H9 (cell line): ENCODE results near the gene OR2H1. TPM values are rescaled to one million over a fixed set of nuclear protein-coding genes. Genes with fewer than 3 reads are reported as not detected.

Experiments
- DNase-seq: peaks from one replicate; pipeline ENCODE4 v3.0.0-alpha.2; 2017
- H2AFZ ChIP-seq: one replicate; pipeline ENCODE4 v1.6.1; 2013; ENCODE audit warnings: mild to moderate bottlenecking, low read length, control low read depth, moderate library complexity
- H2AK5ac ChIP-seq: 2 replicates; pipeline ENCODE4 v1.6.1; 2013; ENCODE audit warnings: low read length, control low read depth, mixed read lengths; ENCODE audit not compliant: insufficient read length
- H2BK120ac ChIP-seq: one replicate; pipeline ENCODE4 v1.6.1; 2013; ENCODE audit warnings: low read depth, mild to moderate bottlenecking, low read length, control low read depth, inconsistent platforms; ENCODE audit not compliant: poor library complexity, severe bottlenecking
- H2BK12ac ChIP-seq: 2 replicates; pipeline ENCODE4 v1.6.1; 2013; ENCODE audit warnings: low read length, control low read depth, mixed read lengths, low read depth; ENCODE audit not compliant: insufficient read length
- H2BK15ac ChIP-seq: 2 replicates; pipeline ENCODE4 v1.6.1; 2013; ENCODE audit warnings: low read depth, low read length, control low read depth
- H2BK20ac ChIP-seq: one replicate; pipeline ENCODE4 v1.6.1; 2013; ENCODE audit warnings: low read depth, mild to moderate bottlenecking, low read length, control low read depth, inconsistent platforms; ENCODE audit not compliant: poor library complexity, severe bottlenecking
- H2BK5ac ChIP-seq: 2 replicates; pipeline ENCODE4 v1.6.1; 2013; ENCODE audit warnings: low read length, control low read depth, mixed read lengths; ENCODE audit not compliant: insufficient read length
- H3K14ac ChIP-seq: 2 replicates; pipeline ENCODE4 v1.6.1; 2013; ENCODE audit warnings: low read length, control low read depth; ENCODE audit not compliant: insufficient read depth
- H3K18ac ChIP-seq: 2 replicates; pipeline ENCODE4 v1.6.1; 2013; ENCODE audit warnings: low read depth, mild to moderate bottlenecking, mixed read lengths, low read length, control low read depth; ENCODE audit not compliant: insufficient read length
- H3K23ac ChIP-seq: 2 replicates; pipeline ENCODE4 v1.6.1; 2013; ENCODE audit warnings: low read length, control low read depth, mixed read lengths, low read depth; ENCODE audit not compliant: insufficient read length
- H3K23me2 ChIP-seq: 2 replicates; pipeline ENCODE4 v1.6.1; 2013; ENCODE audit warnings: low read depth, mild to moderate bottlenecking, mixed read lengths, low read length, control low read depth; ENCODE audit not compliant: insufficient read length, poor library complexity, severe bottlenecking
- H3K27ac ChIP-seq: 2 replicates; pipeline ENCODE4 v1.5.1; 2013; ENCODE audit warnings: low read length, control low read depth, mixed read lengths, low read depth; ENCODE audit not compliant: insufficient read length
- H3K27me3 ChIP-seq: 2 replicates; pipeline ENCODE4 v1.6.1; 2013; ENCODE audit warnings: low read length, control low read depth, inconsistent platforms; ENCODE audit not compliant: insufficient read depth
- H3K4ac ChIP-seq: 2 replicates; pipeline ENCODE4 v1.6.1; 2013; ENCODE audit warnings: low read depth, mild to moderate bottlenecking, control low read depth, inconsistent platforms, low read length, moderate library complexity
- H3K4me1 ChIP-seq: 2 replicates; pipeline ENCODE4 v1.6.1; 2013; ENCODE audit warnings: low read length, control low read depth, inconsistent platforms; ENCODE audit not compliant: insufficient read depth
- H3K4me2 ChIP-seq: 2 replicates; pipeline ENCODE4 v1.6.1; 2013; ENCODE audit warnings: low read length, control low read depth, mixed read lengths; ENCODE audit not compliant: insufficient read length, insufficient read depth
- H3K56ac ChIP-seq: 2 replicates; pipeline ENCODE4 v1.6.1; 2013; ENCODE audit warnings: low read depth, mild to moderate bottlenecking, mixed read lengths, low read length, control low read depth; ENCODE audit not compliant: insufficient read length
- H3K79me1 ChIP-seq: 2 replicates; pipeline ENCODE4 v1.6.1; 2013; ENCODE audit warnings: low read depth, mild to moderate bottlenecking, moderate library complexity, low read length, control low read depth, inconsistent platforms; ENCODE audit not compliant: insufficient read depth, poor library complexity, severe bottlenecking
- H3K79me2 ChIP-seq: 2 replicates; pipeline ENCODE4 v1.6.1; 2013; ENCODE audit warnings: low read length, control low read depth, inconsistent platforms; ENCODE audit not compliant: insufficient read depth
- H3K9ac ChIP-seq: 2 replicates; pipeline ENCODE4 v1.6.1; 2013; ENCODE audit warnings: low read length, control low read depth, mixed read lengths; ENCODE audit not compliant: insufficient read length; ENCODE audit errors: extremely low read depth
- H3K9me3 ChIP-seq: one replicate; pipeline ENCODE4 v1.6.1; 2013; ENCODE audit warnings: low read depth, low read length, inconsistent platforms; ENCODE audit not compliant: control insufficient read depth
- H3T11ph ChIP-seq: one replicate; pipeline ENCODE4 v1.6.1; 2013; ENCODE audit warnings: mild to moderate bottlenecking, low read length, control low read depth, inconsistent platforms
- H4K20me1 ChIP-seq: one replicate; pipeline ENCODE4 v1.6.1; 2013; ENCODE audit not compliant: control insufficient read depth, insufficient read length, insufficient read depth
- H4K5ac ChIP-seq: 2 replicates; pipeline ENCODE4 v1.6.1; 2013; ENCODE audit warnings: low read depth, mild to moderate bottlenecking, mixed read lengths, low read length, control low read depth; ENCODE audit not compliant: insufficient read length
- H4K8ac ChIP-seq: replicated peaks from 2 replicates; pipeline ENCODE4 v1.6.1; 2013; ENCODE audit warnings: low read length, control low read depth, mixed read lengths, low read depth; ENCODE audit not compliant: insufficient read length
- H4K91ac ChIP-seq: 2 replicates; pipeline ENCODE4 v1.6.1; 2013; ENCODE audit warnings: low read depth, mild to moderate bottlenecking, moderate library complexity, mixed read lengths, low read length, control low read depth; ENCODE audit not compliant: insufficient read length
- H3K27ac Mint-ChIP-seq, 3 experiments: 2 replicates in 2 of 3; 3 replicates in 1 of 3; pipeline ENCODE4 v1.8.0; 2020 to 2021; ENCODE audit warnings: mixed read lengths in 3 of 3, mild to moderate bottlenecking in 1 of 3, moderate library complexity in 1 of 3
- H3K27me3 Mint-ChIP-seq: 2 replicates; pipeline ENCODE4 v1.8.0; 2021; ENCODE audit warnings: low read depth, mild to moderate bottlenecking, moderate library complexity, mixed read lengths
- H3K36me3 Mint-ChIP-seq, 3 experiments: 2 replicates in 2 of 3; 3 replicates in 1 of 3; pipeline ENCODE4 v1.8.0; 2020 to 2021; ENCODE audit warnings: low read depth in 3 of 3, mixed read lengths in 3 of 3; ENCODE audit not compliant: insufficient read depth in 1 of 3
- H3K4me1 Mint-ChIP-seq, 2 experiments: 2 replicates each; pipeline ENCODE4 v1.8.0; 2020; ENCODE audit warnings: mixed read lengths in 2 of 2
- H3K4me3 Mint-ChIP-seq, 2 experiments: 2 replicates in 1 of 2; 3 replicates in 1 of 2; pipeline ENCODE4 v1.8.0; 2020 to 2021; ENCODE audit warnings: mild to moderate bottlenecking in 2 of 2, mixed read lengths in 2 of 2, moderate library complexity in 1 of 2
- H3K9me3 Mint-ChIP-seq, 2 experiments: 2 replicates in 1 of 2; 3 replicates in 1 of 2; pipeline ENCODE4 v1.8.0; 2020; ENCODE audit warnings: mild to moderate bottlenecking in 2 of 2, mixed read lengths in 2 of 2, moderate library complexity in 1 of 2
- CTCF ChIP-seq: fragments of 200-600 bp; sonication (generic); conservative IDR thresholded peaks from 3 replicates; pipeline ENCODE4 v1.8.0; 2021; ENCODE audit warnings: antibody characterized with exemption, mild to moderate bottlenecking
- WGBS: extraction: QIAGEN DNeasy Blood & Tissue Kit; methylation state at CpG from one replicate; pipeline ENCODE4 v1.1.7; 2013; ENCODE audit warnings: missing lambda C conversion rate, low lambda C conversion rate, mixed read lengths; ENCODE audit not compliant: insufficient read length; ENCODE audit errors: extremely low coverage; 5-methylcytosine and 5-hydroxymethylcytosine counted together
- total RNA-seq: library from RNA; stranded (reverse); gene quantifications from 2 replicates; pipeline ENCODE4 v1.2.1, GENCODE V29; 2021

OR2H1 gene
- total RNA-seq, 1 experiment from 2014 or later = not detected

GRCh38 chr6:29478740-29479139, 21.8 kb downstream of the OR2H1 start:
- Histone ChIP-seq H3K79me1 (no peaks in the 10 kb centered on the region), H3K27me3 (no peaks in the 10 kb centered on the region), H3K9me3 (no peaks in the 10 kb centered on the region), H2BK5ac (no peak overlapping the region), H4K8ac (no peak overlapping the region), H3K27ac (no peak overlapping the region), H2BK15ac (no peak overlapping the region), H2AK5ac (no peak overlapping the region), H2BK120ac (no peak overlapping the region), H3K23me2 (no peaks in the 10 kb centered on the region), H3T11ph (no peak overlapping the region), H2BK12ac (no peak overlapping the region), H3K4ac (no peak overlapping the region), H3K9ac (no peak overlapping the region), H3K18ac (no peak overlapping the region), H3K4me2 (no peak overlapping the region), H4K5ac (no peak overlapping the region), H4K20me1 (no peaks in the 10 kb centered on the region), H4K91ac (no peak overlapping the region), H3K56ac (no peak overlapping the region), H2AFZ (no peak overlapping the region), H3K4me1 (no peaks in the 10 kb centered on the region), H2BK20ac (no peak overlapping the region), H3K79me2 (no peaks in the 10 kb centered on the region), H3K23ac (no peak overlapping the region), H3K14ac (no peak overlapping the region)
- Mint-ChIP-seq H3K4me1 (0 out of 4 replicates have a peak, but pooled peaks cover 0 to 2% of the 10 kb centered on the region in 2 experiments), H3K4me3 (no peak overlapping the region), H3K27ac (no peak overlapping the region), H3K27me3 (no peaks in the 10 kb centered on the region; the same call in none of the 2 replicates), H3K9me3 (peaks cover 3% of the 10 kb centered on the region in 2 experiments; a peak in 3 of 5 replicates), H3K36me3 (peaks cover 0 to 2% (median 0%) of the 10 kb centered on the region in 3 experiments; a peak in 1 of 7 replicates)
- no peak for DNase-seq
- no CpG with 5 or more reads among the region's 5 CpGs for WGBS
- TF ChIP-seq CTCF = no peak
